Measurements from ENCODE around the gene SULT1A3.
A peak's percentile ranks its signal among the peaks of the same experiment; 100 is the strongest.
"Not testable (repeated sequence)": the region's sequence is repeated elsewhere in the genome, so short reads cannot be mapped to it uniquely, and the experiment has no call there.

The SULT1A3 gene

GRCh38 chr16:30194172-30194925 is 4.7 kb upstream of the SULT1A3 start:
- not testable (repeated sequence) for H3K36me3 ChIP-seq; H3K4me1 ChIP-seq (ENCODE audit: control insufficient read depth in 1 of 2, insufficient read depth in 1 of 2, low read depth in 1 of 2, low read length in 1 of 2); H3K27me3 ChIP-seq; H3K9me3 ChIP-seq
- H3K27ac ChIP-seq, result peak overlapping the region; percentile 66
- H3K4me3 ChIP-seq (ENCODE audit: low read depth in 1 of 2, low read length in 1 of 2), result peak overlapping the region; percentile 52 to 55

GRCh38 chr16:30197001-30197400 is 2.1 kb upstream of the SULT1A3 start:
- not testable (repeated sequence) for H3K27me3 ChIP-seq; H3K9me3 ChIP-seq; H3K4me1 ChIP-seq (ENCODE audit: control insufficient read depth in 1 of 2, insufficient read depth in 1 of 2, low read depth in 1 of 2, low read length in 1 of 2); H3K4me3 ChIP-seq (ENCODE audit: low read depth in 1 of 2, low read length in 1 of 2); H3K27ac ChIP-seq; H3K36me3 ChIP-seq

- H3K27me3 ChIP-seq; H3K36me3 ChIP-seq; H3K9me3 ChIP-seq; H3K27ac ChIP-seq; H3K4me3 ChIP-seq (ENCODE audit: low read depth in 1 of 2, low read length in 1 of 2); H3K4me1 ChIP-seq (ENCODE audit: control insufficient read depth in 1 of 2, insufficient read depth in 1 of 2, low read depth in 1 of 2, low read length in 1 of 2): not testable (repeated sequence)
Measured at GRCh38 chr16:30199608-30200343, 721 bp downstream of the SULT1A3 start.

GRCh38 chr16:30205541-30206236 is 6.6 kb downstream of the SULT1A3 start:
- not testable (repeated sequence) for H3K9me3 ChIP-seq; H3K36me3 ChIP-seq; H3K27ac ChIP-seq; H3K4me1 ChIP-seq (ENCODE audit: control insufficient read depth in 1 of 2, insufficient read depth in 1 of 2, low read depth in 1 of 2, low read length in 1 of 2); H3K27me3 ChIP-seq
- H3K4me3 ChIP-seq (ENCODE audit: low read depth in 1 of 2, low read length in 1 of 2), result peak overlapping the region; percentile 20 to 45

GRCh38 chr16:30206252-30206651 is 7.2 kb downstream of the SULT1A3 start:
- not testable (repeated sequence) for H3K36me3 ChIP-seq; H3K4me1 ChIP-seq (ENCODE audit: control insufficient read depth in 1 of 2, insufficient read depth in 1 of 2, low read depth in 1 of 2, low read length in 1 of 2); H3K27me3 ChIP-seq; H3K9me3 ChIP-seq; H3K27ac ChIP-seq
- peak overlapping the region in 1 of 2 experiments; percentile 45 for H3K4me3 ChIP-seq (ENCODE audit: low read depth in 1 of 2, low read length in 1 of 2)

- H3K36me3 ChIP-seq, result not testable (repeated sequence)
Measured at GRCh38 chr16:30207063-30207704, 8.1 kb downstream of the SULT1A3 start.

GRCh38 chr16:30209032-30209431 is 10.0 kb downstream of the SULT1A3 start:
- H3K36me3 ChIP-seq; H3K4me3 ChIP-seq (ENCODE audit: low read depth in 1 of 2, low read length in 1 of 2); H3K4me1 ChIP-seq (ENCODE audit: control insufficient read depth in 1 of 2, insufficient read depth in 1 of 2, low read depth in 1 of 2, low read length in 1 of 2); H3K27me3 ChIP-seq; H3K9me3 ChIP-seq; H3K27ac ChIP-seq: not testable (repeated sequence)

More at GRCh38 chr16:30207063-30207704, 8.1 kb downstream of the SULT1A3 start:
- not testable (repeated sequence) for H3K27ac ChIP-seq; H3K4me1 ChIP-seq (ENCODE audit: control insufficient read depth in 1 of 2, insufficient read depth in 1 of 2, low read depth in 1 of 2, low read length in 1 of 2); H3K9me3 ChIP-seq; H3K4me3 ChIP-seq (ENCODE audit: low read depth in 1 of 2, low read length in 1 of 2); H3K27me3 ChIP-seq

- not testable (repeated sequence) for H3K9me3 ChIP-seq; H3K4me1 ChIP-seq (ENCODE audit: control insufficient read depth in 1 of 2, insufficient read depth in 1 of 2, low read depth in 1 of 2, low read length in 1 of 2); H3K27me3 ChIP-seq; H3K4me3 ChIP-seq (ENCODE audit: low read depth in 1 of 2, low read length in 1 of 2); H3K36me3 ChIP-seq; H3K27ac ChIP-seq
Measured at GRCh38 chr16:30211414-30211813, 12.4 kb downstream of the SULT1A3 start.

GRCh38 chr16:30217082-30217481 is 18.0 kb downstream of the SULT1A3 start:
- not testable (repeated sequence) for H3K4me1 ChIP-seq (ENCODE audit: control insufficient read depth in 1 of 2, insufficient read depth in 1 of 2, low read depth in 1 of 2, low read length in 1 of 2); H3K36me3 ChIP-seq; H3K27me3 ChIP-seq; H3K9me3 ChIP-seq; H3K4me3 ChIP-seq (ENCODE audit: low read depth in 1 of 2, low read length in 1 of 2)
- H3K27ac ChIP-seq, result peak overlapping the region; percentile 52

- H3K9me3 ChIP-seq; H3K27me3 ChIP-seq; H3K27ac ChIP-seq; H3K4me3 ChIP-seq (ENCODE audit: low read depth in 1 of 2, low read length in 1 of 2); H3K36me3 ChIP-seq; H3K4me1 ChIP-seq (ENCODE audit: control insufficient read depth in 1 of 2, insufficient read depth in 1 of 2, low read depth in 1 of 2, low read length in 1 of 2): not testable (repeated sequence)
Measured at GRCh38 chr16:30248379-30248778, 49.3 kb downstream of the SULT1A3 start, which contains the start of gene NPIPB13. TSS of gene NPIPB13 (minus strand) at chr16:30248479. CDS start at chr16:30245573, 2,906 bp downstream.
